GM21737 (cell line): ENCODE data around the gene CPT1B.

ENCODE experiments used
- ATAC-seq: cut with Tn5 transposase; IDR thresholded peaks from one replicate; pipeline ENCODE4 v1.9.1; 2021; ENCODE audit warnings: mild to moderate bottlenecking, moderate library complexity; ENCODE audit not compliant: unreplicated experiment

The CPT1B gene

GRCh38 chr22:50587407-50587806 lies 9.2 kb upstream of the CPT1B start:
- ATAC-seq, result no peak

- no peak for ATAC-seq
These were observed 8.2 kb upstream of the CPT1B start for GRCh38 chr22:50586416-50586815.

- ATAC-seq, result no peak
These were observed 7.6 kb upstream of the CPT1B start for GRCh38 chr22:50585781-50586180.

GRCh38 chr22:50585238-50585637 lies 7.0 kb upstream of the CPT1B start:
- ATAC-seq, result no peak

- ATAC-seq, result no peak
These were observed 6.2 kb upstream of the CPT1B start for GRCh38 chr22:50584106-50585096.

GRCh38 chr22:50583294-50583861 lies 5.2 kb upstream of the CPT1B start:
- peak; percentile 22 for ATAC-seq

GRCh38 chr22:50582493-50583293 lies 4.5 kb upstream of the CPT1B start, which contains the start of gene CHKB:
Gene CHKB (minus strand): TSS chr22:50582849. CDS start chr22:50582781, 68 bp downstream.
- ATAC-seq, result peak; percentile 87

GRCh38 chr22:50581950-50582492 lies 3.8 kb upstream of the CPT1B start:
- ATAC-seq, result no peak

GRCh38 chr22:50581031-50581949 lies 3.1 kb upstream of the CPT1B start:
- no peak for ATAC-seq

- no peak for ATAC-seq
These were observed 1.5 kb upstream of the CPT1B start for GRCh38 chr22:50579752-50580151.

GRCh38 chr22:50578776-50579310 lies 616 bp upstream of the CPT1B start:
- no peak for ATAC-seq

- no peak for ATAC-seq
These were observed 585 bp downstream of the CPT1B start for GRCh38 chr22:50577697-50577986.

GRCh38 chr22:50576806-50577696 lies 1.2 kb downstream of the CPT1B start:
- no peak for ATAC-seq

GRCh38 chr22:50576070-50576469 lies 2.2 kb downstream of the CPT1B start:
- no peak for ATAC-seq

GRCh38 chr22:50575426-50575941 lies 2.7 kb downstream of the CPT1B start:
- no peak for ATAC-seq

- no peak for ATAC-seq
These were observed 3.9 kb downstream of the CPT1B start for GRCh38 chr22:50574383-50574755.

GRCh38 chr22:50573491-50574382 lies 4.5 kb downstream of the CPT1B start:
- ATAC-seq, result no peak

- no peak for ATAC-seq
These were observed 5.3 kb downstream of the CPT1B start for GRCh38 chr22:50572965-50573364.
